ENCODE measurements around the gene TICAM2.

Gene TICAM2

GRCh38 chr5:115530426-115530825 lies 71.9 kb downstream of the TICAM2 start:
- DNase-seq = no peak
